ENCODE results near the gene PPIL6. TPM values are rescaled to one million over a fixed set of nuclear protein-coding genes. Genes with fewer than 3 reads are reported as not detected.

The PPIL6 gene
- polyA plus RNA-seq, 3 donors: 0.09 to 0.28 (median 0.14) TPM

- H3K9me3 Mint-ChIP-seq: peaks cover 0 to 2% (median 0%) of the 10 kb centered on the region in 7 donors
- no peak for TF ChIP-seq CTCF (IDR thresholded peaks at IDR 0.05)
- Histone ChIP-seq H3K79me2 (ENCODE audit: insufficient read depth, low read length) (peaks cover 52% of the 10 kb centered on the region), H3K36me3 (replicated peaks in 1 of 2; ENCODE audit: control insufficient read depth in 1 of 2, insufficient read depth in 2 of 2, low read length in 2 of 2) (peaks cover 70 to 92% of the 10 kb centered on the region in 2 donors), H3K27me3 (ENCODE audit: control insufficient read depth in 2 of 2, insufficient read depth in 2 of 2, low read length in 2 of 2) (no peaks in the 10 kb centered on the region), H3K27ac (ENCODE audit: low read depth in 1 of 2, low read length in 2 of 2) (peak overlapping the region in 1 of 2 donors; percentile 41), H3K4me2 (replicated peaks; ENCODE audit: extremely low read depth, low read length, poor library complexity, severe bottlenecking) (no peak overlapping the region), H3K9ac (ENCODE audit: insufficient read depth, low read length, poor library complexity, severe bottlenecking) (no peak overlapping the region), H3K4me1 (ENCODE audit: control insufficient read depth in 1 of 2, insufficient read depth in 2 of 2, low read length in 2 of 2) (peaks cover 12 to 23% of the 10 kb centered on the region in 2 donors), H2AFZ (ENCODE audit: insufficient read depth, low read depth, low read length, poor library complexity, severe bottlenecking) (no peak overlapping the region), H3K9me3 (replicated peaks in 1 of 2; ENCODE audit: control insufficient read depth in 1 of 2, insufficient read depth in 1 of 2, low read length in 2 of 2) (no peaks in the 10 kb centered on the region), H4K20me1 (ENCODE audit: insufficient read depth, low read length) (peaks cover 83% of the 10 kb centered on the region), H3K4me3 (replicated peaks in 1 of 3; ENCODE audit: low read depth in 2 of 3, low read length in 3 of 3) (no peak overlapping the region)
- intact Hi-C loops (cut with micrococcal nuclease): no loop called here
- peaks cover 32% of the 10 kb centered on the region for H3K4me1 Mint-ChIP-seq
- no peak overlapping the region for H3K4me3 Mint-ChIP-seq
- H3K27ac Mint-ChIP-seq: peak overlapping the region in 2 of 7 donors; percentile 65 to 78
- no peak for DNase-seq
- H3K27me3 Mint-ChIP-seq (ENCODE audit: low read depth in 3 of 3): peaks cover 0 to 2% (median 1%) of the 10 kb centered on the region in 3 donors
- H3K36me3 Mint-ChIP-seq: peaks cover 58 to 92% of the 10 kb centered on the region in 2 donors
- WGBS (ENCODE audit: insufficient coverage): 95% methylated on average over 18 of the region's 19 CpGs
Observed at GRCh38 chr6:109449064-109449794, 8.8 kb upstream of the PPIL6 start.

- Histone ChIP-seq H3K4me1 (ENCODE audit: control insufficient read depth in 1 of 2, insufficient read depth in 2 of 2, low read length in 2 of 2) (peaks cover 6 to 17% of the 10 kb centered on the region in 2 donors), H2AFZ (ENCODE audit: insufficient read depth, low read depth, low read length, poor library complexity, severe bottlenecking) (no peak overlapping the region), H3K4me3 (replicated peaks in 1 of 3; ENCODE audit: low read depth in 2 of 3, low read length in 3 of 3) (no peak overlapping the region), H3K36me3 (replicated peaks in 1 of 2; ENCODE audit: control insufficient read depth in 1 of 2, insufficient read depth in 2 of 2, low read length in 2 of 2) (peaks cover 74 to 98% of the 10 kb centered on the region in 2 donors), H4K20me1 (ENCODE audit: insufficient read depth, low read length) (peaks cover 81% of the 10 kb centered on the region), H3K27ac (ENCODE audit: low read depth in 1 of 2, low read length in 2 of 2) (peak overlapping the region in 1 of 2 donors; percentile 48), H3K9ac (ENCODE audit: insufficient read depth, low read length, poor library complexity, severe bottlenecking) (no peak overlapping the region), H3K27me3 (ENCODE audit: control insufficient read depth in 2 of 2, insufficient read depth in 2 of 2, low read length in 2 of 2) (no peaks in the 10 kb centered on the region), H3K9me3 (replicated peaks in 1 of 2; ENCODE audit: control insufficient read depth in 1 of 2, insufficient read depth in 1 of 2, low read length in 2 of 2) (no peaks in the 10 kb centered on the region), H3K4me2 (replicated peaks; ENCODE audit: extremely low read depth, low read length, poor library complexity, severe bottlenecking) (no peak overlapping the region), H3K79me2 (ENCODE audit: insufficient read depth, low read length) (peaks cover 46% of the 10 kb centered on the region)
- peak overlapping the region in 4 of 7 donors; percentile 24 to 61 (median 49) for H3K27ac Mint-ChIP-seq
- H3K36me3 Mint-ChIP-seq: peaks cover 59 to 94% of the 10 kb centered on the region in 2 donors
- peaks cover 0 to 2% (median 0%) of the 10 kb centered on the region in 7 donors for H3K9me3 Mint-ChIP-seq
- H3K4me1 Mint-ChIP-seq: peaks cover 26% of the 10 kb centered on the region
- no peak for DNase-seq
- peaks cover 0 to 2% (median 1%) of the 10 kb centered on the region in 3 donors for H3K27me3 Mint-ChIP-seq (ENCODE audit: low read depth in 3 of 3)
- H3K4me3 Mint-ChIP-seq: no peak overlapping the region
- TF ChIP-seq CTCF (IDR thresholded peaks at IDR 0.05): no peak
- WGBS (ENCODE audit: insufficient coverage): 92% methylated on average over 6 of the region's 7 CpGs
- intact Hi-C loops (cut with micrococcal nuclease): no loop called here
Observed at GRCh38 chr6:109448615-109449014, 8.2 kb upstream of the PPIL6 start.
